GM12865 (cell line): ENCODE measurements around the gene TBC1D14.

ENCODE experiments used
- DNase-seq: peaks from one replicate; pipeline ENCODE4 v3.0.0; 2010; ENCODE audit warnings: low read depth
- H3K4me3 ChIP-seq: 2 replicates; pipeline ENCODE4 v1.5.1; 2011; ENCODE audit warnings: mild to moderate bottlenecking, low read depth, low read length, control low read depth
- CTCF ChIP-seq: IDR thresholded peaks from 2 replicates; pipeline ENCODE4 v1.5.1; 2011; ENCODE audit warnings: low read length, control low read depth, low read depth, inconsistent platforms; ENCODE audit not compliant: insufficient read depth; ENCODE audit errors: missing control alignments

Gene TBC1D14

GRCh38 chr4:7014815-7015214 lies 105.2 kb downstream of the TBC1D14 start:
- TF ChIP-seq CTCF: no peak
- H3K4me3 ChIP-seq: no peak overlapping the region
- DNase-seq: no peak

- no peak for TF ChIP-seq CTCF
Measured at GRCh38 chr4:7015383-7016035, 105.9 kb downstream of the TBC1D14 start.

GRCh38 chr4:7016086-7016485 lies 106.5 kb downstream of the TBC1D14 start:
- H3K4me3 ChIP-seq: no peak overlapping the region
- TF ChIP-seq CTCF: no peak
- no peak for DNase-seq

More at GRCh38 chr4:7015383-7016035, 105.9 kb downstream of the TBC1D14 start:
- H3K4me3 ChIP-seq: no peak overlapping the region
- DNase-seq: no peak

- TF ChIP-seq CTCF: no peak
- H3K4me3 ChIP-seq: no peak overlapping the region
- DNase-seq: no peak
Measured at GRCh38 chr4:7016512-7016911, 106.9 kb downstream of the TBC1D14 start.

- TF ChIP-seq CTCF: no peak
- no peak overlapping the region for H3K4me3 ChIP-seq
- DNase-seq: no peak
Measured at GRCh38 chr4:7017446-7018048, 107.9 kb downstream of the TBC1D14 start.

- TF ChIP-seq CTCF: no peak
- H3K4me3 ChIP-seq: no peak overlapping the region
- DNase-seq: no peak
Measured at GRCh38 chr4:7018281-7018680, 108.7 kb downstream of the TBC1D14 start.

GRCh38 chr4:7019367-7019766 lies 109.7 kb downstream of the TBC1D14 start:
- TF ChIP-seq CTCF: no peak
- no peak for DNase-seq
- H3K4me3 ChIP-seq: no peak overlapping the region
